MCF 10A (cell line): ENCODE measurements around the gene NBEAL2. TPM values are rescaled to one million over a fixed set of nuclear protein-coding genes. Genes with fewer than 3 reads are reported as not detected.

Source experiments
- BruUV-seq: library from RNA; stranded (reverse); fragments of 400-500 nt; replicated peaks from 2 replicates; lab custom pipeline; 2021; lab: Mats Ljungman, UMichigan
- CTCF ChIA-PET: fragments of 300-600 bp; sonication (Branson Sonifier 250); formaldehyde crosslinking; extraction: SDS; loops from one replicate; lab custom pipeline; 2021; ENCODE audit warnings: antibody characterized with exemption, inconsistent platforms; lab: Yijun Ruan, JAX
- POLR2A ChIA-PET: fragments of 300-600, 350-650 bp; sonication (Branson Sonifier 250); formaldehyde crosslinking; extraction: SDS; loops from one replicate; lab custom pipeline; 2020; ENCODE audit warnings: antibody characterized with exemption, inconsistent platforms; lab: Yijun Ruan, JAX
- DNase-seq: peaks from one replicate; pipeline ENCODE4 v3.0.0-alpha.2; 2018; ENCODE audit not compliant: unreplicated experiment
- H3K27ac Mint-ChIP-seq: one replicate; pipeline ENCODE4 v1.8.0; 2022; ENCODE audit warnings: mild to moderate bottlenecking, low read depth, mixed read lengths; ENCODE audit not compliant: unreplicated experiment
- H3K27me3 Mint-ChIP-seq: one replicate; pipeline ENCODE4 v1.8.0; 2022; ENCODE audit warnings: mixed read lengths; ENCODE audit not compliant: insufficient read depth, unreplicated experiment
- H3K36me3 Mint-ChIP-seq: one replicate; pipeline ENCODE4 v1.8.0; 2022; ENCODE audit warnings: mild to moderate bottlenecking, moderate library complexity, mixed read lengths; ENCODE audit not compliant: insufficient read depth, unreplicated experiment
- H3K4me1 Mint-ChIP-seq: one replicate; pipeline ENCODE4 v1.8.0; 2022; ENCODE audit warnings: mixed read lengths; ENCODE audit not compliant: insufficient read depth, unreplicated experiment
- H3K4me3 Mint-ChIP-seq: one replicate; pipeline ENCODE4 v1.8.0; 2022; ENCODE audit warnings: mild to moderate bottlenecking, moderate library complexity, mixed read lengths; ENCODE audit not compliant: unreplicated experiment
- H3K9me3 Mint-ChIP-seq: one replicate; pipeline ENCODE4 v1.8.0; 2022; ENCODE audit warnings: mixed read lengths; ENCODE audit not compliant: unreplicated experiment
- intact Hi-C: fragments of 100-400 bp; cut with micrococcal nuclease; formaldehyde crosslinking; loops from 2 replicates; pipeline ENCODE4 v1.14.1; 2022
- total RNA-seq: library from RNA; stranded (reverse); gene quantifications from 2 replicates; pipeline ENCODE4 v1.2.3, GENCODE V29; 2022
- TF ChIP-seq, protein P1 (sequence below): fragments of 200-600 bp; IDR thresholded peaks from one replicate; pipeline ENCODE4 v1.8.0; 2022; ENCODE audit warnings: antibody characterized with exemption, mild to moderate bottlenecking; ENCODE audit not compliant: unreplicated experiment

NBEAL2 gene
- total RNA-seq, 1 experiment from 2014 or later = 14.2 TPM

GRCh38 chr3:46934072-46934471 lies 45.4 kb upstream of the NBEAL2 start:
- CTCF ChIA-PET = interaction anchor here (0.6 to 2.8 kb wide), 10 partner anchors 9 to 587 kb away, joined by 3 to 25 read pairs (median 4); partner anchors contain the start of gene NBEAL2
- POLR2A ChIA-PET = interaction anchor here (0.6 to 5.3 kb wide), 8 partner anchors 9 to 430 kb away, joined by 3 to 34 read pairs (median 4); partner anchors contain the start of genes CCDC12 and NBEAL2
- no peak for DNase-seq
- TF ChIP-seq, protein P1, sequence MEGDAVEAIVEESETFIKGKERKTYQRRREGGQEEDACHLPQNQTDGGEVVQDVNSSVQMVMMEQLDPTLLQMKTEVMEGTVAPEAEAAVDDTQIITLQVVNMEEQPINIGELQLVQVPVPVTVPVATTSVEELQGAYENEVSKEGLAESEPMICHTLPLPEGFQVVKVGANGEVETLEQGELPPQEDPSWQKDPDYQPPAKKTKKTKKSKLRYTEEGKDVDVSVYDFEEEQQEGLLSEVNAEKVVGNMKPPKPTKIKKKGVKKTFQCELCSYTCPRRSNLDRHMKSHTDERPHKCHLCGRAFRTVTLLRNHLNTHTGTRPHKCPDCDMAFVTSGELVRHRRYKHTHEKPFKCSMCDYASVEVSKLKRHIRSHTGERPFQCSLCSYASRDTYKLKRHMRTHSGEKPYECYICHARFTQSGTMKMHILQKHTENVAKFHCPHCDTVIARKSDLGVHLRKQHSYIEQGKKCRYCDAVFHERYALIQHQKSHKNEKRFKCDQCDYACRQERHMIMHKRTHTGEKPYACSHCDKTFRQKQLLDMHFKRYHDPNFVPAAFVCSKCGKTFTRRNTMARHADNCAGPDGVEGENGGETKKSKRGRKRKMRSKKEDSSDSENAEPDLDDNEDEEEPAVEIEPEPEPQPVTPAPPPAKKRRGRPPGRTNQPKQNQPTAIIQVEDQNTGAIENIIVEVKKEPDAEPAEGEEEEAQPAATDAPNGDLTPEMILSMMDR = no peak
- no peaks in the 10 kb centered on the region for H3K27me3 Mint-ChIP-seq
- H3K27ac Mint-ChIP-seq = peak overlapping the region; percentile 47
- intact Hi-C loops = no loop called here
- H3K36me3 Mint-ChIP-seq = peaks cover 17% of the 10 kb centered on the region
- H3K4me3 Mint-ChIP-seq = no peak overlapping the region
- peaks cover 46% of the 10 kb centered on the region for H3K4me1 Mint-ChIP-seq
- H3K9me3 Mint-ChIP-seq = no peaks in the 10 kb centered on the region
- BruUV-seq = no TSS peak

DNA sequence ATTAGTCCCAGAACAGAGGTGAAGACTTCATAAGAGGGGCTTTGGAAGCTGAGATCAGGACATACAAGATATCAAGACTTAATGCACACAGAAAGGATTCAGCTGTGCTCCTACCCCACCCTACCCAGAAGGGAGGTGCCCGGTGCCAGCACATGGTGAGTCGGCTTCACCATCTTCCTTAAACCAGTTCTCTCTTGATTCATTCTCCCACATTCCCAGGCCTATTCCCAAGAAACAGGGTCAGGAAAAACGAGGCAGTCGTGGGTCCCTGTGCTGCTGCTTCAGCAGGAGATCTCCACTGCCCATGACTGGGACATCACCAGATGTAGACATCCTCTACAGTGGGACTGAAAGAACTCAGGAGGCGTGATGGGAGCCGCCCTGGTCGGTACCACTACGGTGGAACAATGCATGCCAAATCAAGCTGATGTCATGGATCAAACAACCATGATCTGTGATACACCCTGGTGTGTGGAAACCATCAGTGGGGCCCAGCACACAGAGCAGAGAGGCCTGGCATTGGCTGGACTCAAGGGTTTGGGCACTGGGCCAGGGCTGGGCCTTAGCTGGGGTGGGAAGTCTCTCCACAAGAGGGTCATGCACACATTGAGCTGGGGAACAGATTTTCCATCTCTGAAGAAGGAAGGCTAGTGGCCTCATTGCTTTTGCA lies 44.8 kb upstream of the NBEAL2 start:
- no peaks in the 10 kb centered on the region for H3K9me3 Mint-ChIP-seq
- ChIA-PET CTCF (interaction anchor here (0.6 to 2.8 kb wide), 12 partner anchors 9 to 390 kb away, joined by 3 to 25 read pairs (median 4); partner anchors contain the start of gene NBEAL2), POLR2A (interaction anchor here (0.6 to 5.3 kb wide), 9 partner anchors 8 to 429 kb away, joined by 3 to 34 read pairs (median 3); partner anchors contain the start of genes CCDC12 and NBEAL2)
- intact Hi-C loops = loop anchor here (1.0 kb wide), 1 partner anchor 42 kb away; the partner anchor contains the start of gene CCDC12
- no peak overlapping the region for H3K4me3 Mint-ChIP-seq
- peaks cover 46% of the 10 kb centered on the region for H3K4me1 Mint-ChIP-seq
- peaks cover 23% of the 10 kb centered on the region for H3K36me3 Mint-ChIP-seq
- BruUV-seq = no TSS peak
- peak overlapping the region; percentile 47 for H3K27ac Mint-ChIP-seq
- DNase-seq = peak; percentile 67
- TF ChIP-seq, protein P1 = no peak
- H3K27me3 Mint-ChIP-seq = no peaks in the 10 kb centered on the region

DNA sequence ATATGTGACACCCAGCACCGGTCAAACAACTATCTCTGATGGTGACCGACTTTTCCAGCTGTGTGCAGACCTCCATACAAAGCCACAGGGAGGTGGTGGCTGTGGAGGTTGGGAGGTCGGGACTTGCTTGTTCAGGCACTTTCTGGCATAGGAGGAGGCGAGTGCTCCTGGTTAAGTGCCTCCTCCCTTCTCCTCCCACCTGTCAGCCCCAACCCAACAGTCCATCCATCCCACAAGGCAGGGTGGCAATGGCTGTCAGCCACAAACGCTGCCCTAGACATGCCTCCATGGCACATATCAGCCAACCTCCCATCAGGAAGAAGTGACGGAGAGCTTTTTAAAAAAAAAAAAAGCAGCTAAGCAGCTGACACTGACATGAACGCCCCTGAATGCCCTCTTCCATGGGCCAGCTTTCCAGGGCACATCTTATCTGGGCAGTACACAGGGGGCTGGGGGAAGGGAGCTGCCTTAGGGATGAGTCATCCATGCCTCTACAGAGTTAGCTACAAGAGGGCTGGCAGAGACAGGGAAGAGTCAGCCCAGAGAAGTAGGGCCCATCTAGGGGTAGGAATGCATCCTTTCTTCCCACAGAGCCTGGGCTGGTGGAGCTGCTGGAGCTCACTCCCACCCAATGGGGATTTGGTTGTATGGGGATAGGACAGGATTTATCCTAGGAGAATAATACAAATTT lies 44.2 kb upstream of the NBEAL2 start:
- intact Hi-C loops = loop anchor here (1.0 kb wide), 1 partner anchor 41 kb away; the partner anchor contains the start of gene CCDC12
- H3K27me3 Mint-ChIP-seq = no peaks in the 10 kb centered on the region
- H3K27ac Mint-ChIP-seq = peak overlapping the region; percentile 79
- no TSS peak for BruUV-seq
- TF ChIP-seq, protein P1 = peak; percentile 42
- H3K36me3 Mint-ChIP-seq = peaks cover 28% of the 10 kb centered on the region
- H3K4me1 Mint-ChIP-seq = peaks cover 48% of the 10 kb centered on the region
- peak; percentile 92 for DNase-seq
- CTCF ChIA-PET = interaction anchor here (0.5 to 2.8 kb wide), 19 partner anchors 9 to 434 kb away, joined by 3 to 25 read pairs (median 3); partner anchors contain the start of gene NBEAL2
- no peaks in the 10 kb centered on the region for H3K9me3 Mint-ChIP-seq
- POLR2A ChIA-PET = interaction anchor here (0.6 to 5.3 kb wide), 9 partner anchors 10 to 331 kb away, joined by 3 to 34 read pairs (median 5); partner anchors contain the start of genes CCDC12 and NBEAL2
- peak overlapping the region; percentile 25 for H3K4me3 Mint-ChIP-seq
